Tongue (tissue), 2 donors: ENCODE data around the gene ABCB11. TPM values are rescaled to one million over a fixed set of nuclear protein-coding genes. Genes with fewer than 3 reads are reported as not detected.
"Not testable (repeated sequence)": the region's sequence is repeated elsewhere in the genome, so short reads cannot be mapped to it uniquely, and the experiment has no call there.

Experiments
- DNase-seq: peaks from one replicate; pipeline ENCODE4 v3.0.0-alpha.2; 2015
- total RNA-seq: library from RNA; depleted of rRNA; stranded (reverse); fragments of >200 nt; gene quantifications from one replicate; pipeline ENCODE4 v1.2.3, GENCODE V29; 2014

Gene ABCB11
- not detected for total RNA-seq

- no peak for DNase-seq
Observed at GRCh38 chr2:169031202-169031601, at the start of gene ABCB11. ABCB11 (minus strand) TSS chr2:169031324; CDS start chr2:169018125, 13,199 bp downstream.

DNA sequence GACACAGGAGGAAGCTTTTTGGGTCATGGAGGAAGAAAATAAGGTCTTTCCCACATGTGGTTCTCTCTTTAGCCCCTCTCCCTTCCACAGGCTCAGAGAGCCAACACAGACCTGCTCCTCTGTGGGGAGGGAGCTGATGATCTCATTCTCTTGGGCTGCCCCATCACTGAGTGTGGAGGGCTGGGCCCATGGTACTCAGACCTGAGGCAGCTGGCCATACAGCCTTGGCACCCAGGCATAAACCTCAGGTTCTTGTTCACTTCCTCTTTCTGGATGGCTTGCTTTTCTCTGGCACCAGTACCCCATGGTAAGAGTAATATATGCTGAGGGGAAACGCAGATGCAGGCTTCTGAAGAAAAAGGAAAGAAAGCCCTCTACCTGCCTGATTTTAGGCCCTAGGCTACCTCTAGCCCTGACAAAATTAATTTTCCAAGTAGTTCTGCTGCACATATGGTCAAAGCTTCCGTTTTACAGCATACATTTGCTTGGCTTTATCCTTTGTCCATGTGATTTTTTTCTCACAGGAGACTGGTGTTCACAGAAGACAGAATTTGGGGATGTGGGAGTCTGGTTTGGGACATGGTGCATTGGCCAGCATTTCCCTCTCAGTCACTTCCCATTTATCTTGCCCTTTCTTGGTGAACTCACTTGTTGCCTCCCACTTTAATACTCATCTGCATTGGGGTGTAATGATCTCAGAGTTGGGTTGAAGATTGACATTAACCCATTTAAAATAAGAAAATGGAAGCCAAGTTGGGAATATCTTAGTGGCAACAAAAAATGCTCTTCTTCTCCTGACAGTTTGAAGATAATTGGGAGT, 49.3 kb upstream of the ABCB11 start:
- no peak for DNase-seq

- DNase-seq, result no peak
Observed at GRCh38 chr2:169077674-169078240, 46.6 kb upstream of the ABCB11 start.

GRCh38 chr2:169073963-169074751, 43.0 kb upstream of the ABCB11 start:
- DNase-seq, result no peak

DNA sequence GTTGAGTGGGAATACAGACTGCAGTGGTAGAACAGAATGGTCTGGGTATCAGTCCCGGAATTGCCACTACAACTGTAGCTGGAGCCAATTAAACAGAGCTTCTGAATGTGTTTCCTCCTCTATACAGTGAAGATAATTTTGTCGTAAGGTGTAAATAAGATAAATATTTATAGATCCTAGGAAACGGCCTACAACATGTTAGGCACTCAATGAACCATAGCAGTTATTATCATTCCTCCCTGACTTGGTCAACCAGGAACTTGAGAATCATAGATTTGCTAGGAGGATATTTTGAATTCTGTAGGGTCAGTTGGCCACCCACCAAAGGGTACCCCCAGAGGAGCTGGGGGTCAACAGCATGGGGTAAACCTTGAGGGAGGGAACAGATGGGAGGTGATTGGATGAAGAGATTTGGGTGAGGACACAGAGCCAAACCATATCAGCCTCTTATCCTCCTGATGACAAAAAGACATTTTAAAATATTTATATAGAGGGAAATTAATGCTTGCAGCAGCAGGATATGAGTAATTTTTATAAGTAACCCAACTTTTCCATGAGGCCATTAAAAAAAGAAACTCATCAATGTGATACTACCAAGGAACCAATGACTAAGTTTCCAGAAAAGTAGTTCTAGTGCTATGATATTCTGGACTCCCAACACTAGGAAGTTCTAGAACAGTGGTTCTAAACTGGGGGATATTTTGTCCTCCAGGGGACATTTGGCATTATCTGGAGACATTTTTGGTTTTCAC, 42.3 kb upstream of the ABCB11 start:
- DNase-seq, result no peak

GRCh38 chr2:169072163-169072925, 41.2 kb upstream of the ABCB11 start:
- DNase-seq, result no peak

GRCh38 chr2:169071455-169071854, 40.3 kb upstream of the ABCB11 start:
- no peak for DNase-seq

- DNase-seq, result no peak
Observed at GRCh38 chr2:169069833-169070232, 38.7 kb upstream of the ABCB11 start.

- DNase-seq, result no peak
Observed at GRCh38 chr2:169069341-169069740, 38.2 kb upstream of the ABCB11 start, which contains the start of gene DHRS9. DHRS9 (plus strand) TSS chr2:169069563; CDS start chr2:169081582, 12,019 bp downstream.

DNA sequence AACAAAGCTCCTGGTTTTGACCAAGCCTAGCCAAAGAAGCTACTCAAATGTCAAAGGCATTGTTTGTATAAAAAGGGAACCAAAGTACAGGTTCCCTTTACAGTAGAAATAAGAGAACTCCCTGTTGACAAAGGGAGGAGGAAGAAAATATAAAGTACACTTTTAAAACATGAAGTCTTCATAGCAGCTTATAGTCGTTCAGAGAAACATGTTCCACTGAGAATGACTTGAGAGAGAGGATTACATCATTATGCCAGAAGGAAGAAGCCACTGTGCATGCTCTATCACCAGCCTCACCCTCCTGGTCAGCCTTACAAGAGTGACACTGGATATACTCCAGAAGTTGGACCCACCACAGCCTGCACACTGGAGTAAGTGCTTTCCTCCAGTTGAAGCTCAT, 35.8 kb upstream of the ABCB11 start:
- no peak for DNase-seq

GRCh38 chr2:169065864-169066517, 34.9 kb upstream of the ABCB11 start:
- no peak for DNase-seq

DNA sequence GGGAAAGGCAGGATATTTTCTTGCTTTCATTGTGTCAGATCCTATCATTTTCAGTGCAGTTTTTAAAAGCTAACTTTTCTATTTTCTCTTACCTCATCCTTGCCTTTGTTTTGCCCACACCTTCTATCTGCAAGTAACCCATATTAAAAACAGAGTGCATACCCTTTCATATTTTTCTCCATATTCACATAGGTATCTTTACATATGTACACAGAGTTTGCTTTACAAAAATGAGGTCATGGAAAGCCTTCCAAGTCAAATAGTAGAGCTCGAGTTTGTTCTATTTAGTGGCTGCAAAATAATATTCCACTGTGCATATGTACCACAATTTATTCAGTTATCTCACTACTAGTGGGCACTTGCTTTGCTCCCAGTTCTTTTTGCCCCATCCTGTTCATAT, 34.3 kb upstream of the ABCB11 start:
- no peak for DNase-seq

- not testable (repeated sequence) for DNase-seq
Observed at GRCh38 chr2:169064199-169064598, 33.1 kb upstream of the ABCB11 start.

DNA sequence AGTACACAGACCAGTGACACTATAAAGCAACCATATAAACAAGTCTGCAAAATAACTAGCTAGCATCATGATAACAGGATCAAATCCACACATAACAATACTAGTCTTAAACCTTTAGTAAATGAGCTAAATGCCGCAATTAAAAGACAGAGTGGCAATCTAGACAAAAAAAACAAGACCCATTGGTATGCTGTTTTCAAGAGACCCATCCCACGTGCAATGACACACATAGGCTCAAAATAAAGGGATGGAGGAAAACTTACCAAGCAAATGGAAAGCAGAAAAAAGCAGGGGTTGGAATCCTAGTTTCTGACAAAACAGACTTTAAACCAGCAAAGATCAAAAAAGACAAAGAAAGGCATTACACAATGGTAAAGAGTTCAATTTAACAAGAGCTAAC, 23.5 kb upstream of the ABCB11 start:
- not testable (repeated sequence) for DNase-seq

GRCh38 chr2:169050476-169051240, 19.5 kb upstream of the ABCB11 start:
- no peak for DNase-seq

DNA sequence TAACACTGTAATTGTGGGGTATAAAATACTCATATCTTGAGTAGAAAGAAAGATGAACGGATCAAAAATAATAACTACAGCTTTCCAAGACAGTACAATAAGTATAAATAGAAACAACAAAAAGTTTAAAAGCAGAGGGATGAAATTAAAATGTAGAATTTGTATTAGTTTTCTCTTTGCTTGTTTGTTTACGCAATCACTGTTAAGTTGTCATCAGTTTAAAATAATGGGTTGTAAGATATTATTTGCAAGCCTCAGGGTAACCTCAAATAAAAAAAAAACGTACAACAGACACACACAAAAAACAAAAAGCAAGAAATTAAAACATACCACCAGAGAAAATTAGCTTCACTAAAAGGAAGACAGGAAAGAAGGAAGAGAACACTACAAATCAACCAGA, 18.0 kb upstream of the ABCB11 start:
- DNase-seq, result no peak

DNA sequence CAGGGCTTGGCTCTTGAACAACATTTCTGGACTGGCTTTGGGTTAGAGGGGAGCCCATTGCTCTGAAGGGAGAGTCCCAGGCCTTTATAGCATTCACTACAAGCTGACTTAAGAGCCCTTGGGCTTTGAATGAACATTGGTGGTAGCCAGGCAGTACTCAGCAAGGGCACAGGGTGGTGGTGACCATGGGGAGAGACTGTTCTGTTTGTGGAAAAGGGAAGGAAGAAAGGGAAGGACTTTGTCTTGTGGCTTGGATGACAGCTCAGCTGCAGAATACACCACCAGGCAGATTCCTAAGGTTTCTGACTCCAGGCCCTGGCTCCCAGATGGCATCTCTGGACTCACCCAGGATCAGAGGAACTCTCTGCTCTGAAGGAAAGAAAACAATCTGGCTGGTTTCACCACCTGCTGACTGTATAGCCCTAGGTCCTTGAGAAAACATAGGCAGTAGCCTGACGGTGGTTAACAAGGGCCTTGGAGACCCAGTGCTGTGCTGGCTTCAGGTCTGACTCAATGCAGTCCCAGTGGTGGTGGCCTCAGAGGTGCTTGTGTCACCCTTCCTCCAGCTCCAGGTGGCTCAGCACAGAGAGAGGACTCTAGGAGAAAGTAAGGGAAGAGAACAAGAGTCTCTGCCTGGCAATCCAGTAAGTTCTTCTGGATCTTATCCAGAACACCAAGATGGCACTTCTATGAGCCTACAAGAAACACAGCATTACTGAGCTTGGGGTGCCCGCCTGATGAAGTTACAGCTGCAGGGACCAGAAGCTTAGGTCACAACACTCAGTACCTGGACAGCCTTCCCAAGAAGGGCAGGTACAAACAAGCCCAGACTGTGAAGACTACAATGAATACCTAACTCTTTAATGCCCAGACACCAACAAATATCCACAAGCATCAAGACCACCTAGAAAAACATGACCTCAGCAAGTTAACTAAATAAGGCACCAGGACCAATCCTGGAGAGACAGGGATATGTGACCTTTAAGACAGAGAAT, 16.4 kb upstream of the ABCB11 start:
- DNase-seq, result no peak

- DNase-seq, result no peak
Observed at GRCh38 chr2:169046440-169047151, 15.5 kb upstream of the ABCB11 start.
